NCI-H128 (cell line): ENCODE measurements around the gene RUNX1.

Experiments used
- DNase-seq: peaks from one replicate; lab custom pipeline; 2025; ENCODE audit not compliant: unreplicated experiment; lab: John Stamatoyannopoulos, UW

Gene RUNX1

GRCh38 chr21:34762786-34763185, 286.3 kb downstream of the RUNX1 start:
- DNase-seq: no peak

GRCh38 chr21:34761758-34762330, 287.3 kb downstream of the RUNX1 start:
- DNase-seq: no peak

GRCh38 chr21:34754690-34755647, 294.1 kb downstream of the RUNX1 start:
- no peak for DNase-seq

GRCh38 chr21:34748862-34749261, 300.2 kb downstream of the RUNX1 start:
- DNase-seq: no peak

GRCh38 chr21:34745557-34746255, 303.4 kb downstream of the RUNX1 start:
- DNase-seq: peak; percentile 56

- DNase-seq: no peak
These were observed 304.3 kb downstream of the RUNX1 start for GRCh38 chr21:34744801-34745200.

- no peak for DNase-seq
These were observed 305.3 kb downstream of the RUNX1 start for GRCh38 chr21:34743831-34744230.

GRCh38 chr21:34743285-34743684, 305.8 kb downstream of the RUNX1 start:
- DNase-seq: no peak

- no peak for DNase-seq
These were observed 308.9 kb downstream of the RUNX1 start for GRCh38 chr21:34740198-34740597.
